Breast epithelium (tissue), 4 donors: Measurements from ENCODE around the gene HERPUD2. TPM values are rescaled to one million over a fixed set of nuclear protein-coding genes. Genes with fewer than 3 reads are reported as not detected.
"Not testable (repeated sequence)": the region's sequence is repeated elsewhere in the genome, so short reads cannot be mapped to it uniquely, and the experiment has no call there.

Source experiments
- DNase-seq, 2 donors: peaks; one replicate each; pipeline ENCODE4 v3.0.0-alpha.2; 2019; ENCODE audit warnings: low spot score in 2 of 2
- H3K27ac ChIP-seq, 2 donors: fragments of 200-600 bp; sonication (generic) in 1 of 2; one replicate each; pipeline ENCODE4 v1.5.1; 2016 to 2019; ENCODE audit warnings: mild to moderate bottlenecking in 1 of 2
- H3K27me3 ChIP-seq, 2 donors: fragments of 200-600 bp; sonication (generic) in 1 of 2; one replicate each; pipeline versions ENCODE4 v1.5.1 to v1.6.0; 2017 to 2019; ENCODE audit warnings: control low read depth in 1 of 2, mild to moderate bottlenecking in 1 of 2
- H3K36me3 ChIP-seq: fragments of 200-600 bp; one replicate; pipeline ENCODE4 v1.5.1; 2019
- H3K4me1 ChIP-seq, 2 donors: fragments of 200-600 bp; sonication (generic); one replicate each; pipeline ENCODE4 v1.5.1; 2016 to 2019; ENCODE audit warnings: control low read depth in 1 of 2
- H3K4me3 ChIP-seq, 3 donors: fragments of 200-600 bp; sonication (generic); 1 replicate in 2 of 3; 2 replicates in 1 of 3; pipeline ENCODE4 v1.5.1; 2016 to 2019; ENCODE audit warnings: mild to moderate bottlenecking in 3 of 3, moderate library complexity in 2 of 3
- H3K9me3 ChIP-seq, 2 donors: fragments of 200-600 bp; sonication (generic) in 1 of 2; one replicate each; pipeline ENCODE4 v1.5.1; 2016 to 2019; ENCODE audit warnings: control low read depth in 1 of 2
- POLR2A ChIP-seq: fragments of 450-650 bp; IDR thresholded peaks from one replicate; pipeline ENCODE4 v1.6.1; 2016; ENCODE audit warnings: antibody characterized with exemption, mild to moderate bottlenecking, moderate library complexity
- POLR2AphosphoS5 ChIP-seq, 3 donors: sonication (generic); formaldehyde crosslinking; IDR thresholded peaks; one replicate each; pipeline ENCODE4 v1.6.1; 2017; ENCODE audit warnings: antibody characterized with exemption in 3 of 3
- intact Hi-C: fragments of 100-400 bp; cut with DNase I; formaldehyde crosslinking; loops from one replicate; pipeline ENCODE4 v1.15.1; 2023; ENCODE audit warnings: low total_unique reads
- total RNA-seq, 3 donors: library from RNA; depleted of rRNA; stranded (reverse); fragments of >200 nt; gene quantifications; one replicate each; pipeline ENCODE4 v1.1.0, GENCODE V29; 2016
- TF ChIP-seq, protein P1 (sequence below), 3 donors: fragments of 450-650 bp; IDR thresholded peaks; one replicate each; pipeline ENCODE4 v1.5.1; 2016 to 2017; ENCODE audit warnings: antibody characterized with exemption in 3 of 3, mild to moderate bottlenecking in 3 of 3, moderate library complexity in 3 of 3

Gene HERPUD2
- total RNA-seq, 3 donors from 2014 or later = 31.1 to 39.7 (median 35.4) TPM

DNA sequence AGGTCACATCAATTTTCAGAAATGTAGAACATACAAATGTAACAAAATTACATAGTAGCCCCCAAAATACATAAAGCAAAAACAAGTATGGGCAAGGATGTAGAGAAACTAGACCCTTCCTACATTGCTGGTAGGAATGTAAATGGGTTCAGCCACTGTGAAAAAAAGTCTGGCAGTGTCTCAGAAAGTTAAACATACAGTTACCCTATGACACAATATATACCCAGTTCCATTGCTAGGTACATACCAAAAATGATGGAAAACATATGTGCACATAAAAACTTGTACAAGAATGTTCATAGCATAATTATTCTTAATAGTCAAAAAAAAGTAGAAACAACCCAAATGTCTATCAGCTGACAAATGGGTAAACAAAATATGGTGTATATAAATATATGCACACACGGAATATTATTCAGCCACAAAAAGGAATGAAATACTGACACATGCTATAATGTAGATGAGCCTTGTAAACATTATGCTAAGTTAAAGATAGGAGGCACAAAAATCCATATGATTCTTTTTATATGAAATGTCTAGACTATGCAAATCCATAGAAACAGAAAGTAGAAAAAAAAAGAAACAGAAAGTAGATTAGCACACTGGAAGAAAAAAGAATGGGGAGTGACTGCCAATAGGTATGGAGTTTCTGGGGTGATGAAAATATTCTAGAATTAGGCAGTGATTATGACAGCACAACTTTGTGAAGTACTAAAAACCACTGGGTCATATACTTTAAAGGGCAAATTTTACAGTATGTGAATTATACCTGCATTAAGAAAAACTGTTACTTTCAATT is 13.5 kb downstream of the HERPUD2 start:
- TF ChIP-seq POLR2A (no peak), POLR2AphosphoS5 (IDR thresholded peaks at IDR 0.05) (no peak)
- TF ChIP-seq, protein P1, sequence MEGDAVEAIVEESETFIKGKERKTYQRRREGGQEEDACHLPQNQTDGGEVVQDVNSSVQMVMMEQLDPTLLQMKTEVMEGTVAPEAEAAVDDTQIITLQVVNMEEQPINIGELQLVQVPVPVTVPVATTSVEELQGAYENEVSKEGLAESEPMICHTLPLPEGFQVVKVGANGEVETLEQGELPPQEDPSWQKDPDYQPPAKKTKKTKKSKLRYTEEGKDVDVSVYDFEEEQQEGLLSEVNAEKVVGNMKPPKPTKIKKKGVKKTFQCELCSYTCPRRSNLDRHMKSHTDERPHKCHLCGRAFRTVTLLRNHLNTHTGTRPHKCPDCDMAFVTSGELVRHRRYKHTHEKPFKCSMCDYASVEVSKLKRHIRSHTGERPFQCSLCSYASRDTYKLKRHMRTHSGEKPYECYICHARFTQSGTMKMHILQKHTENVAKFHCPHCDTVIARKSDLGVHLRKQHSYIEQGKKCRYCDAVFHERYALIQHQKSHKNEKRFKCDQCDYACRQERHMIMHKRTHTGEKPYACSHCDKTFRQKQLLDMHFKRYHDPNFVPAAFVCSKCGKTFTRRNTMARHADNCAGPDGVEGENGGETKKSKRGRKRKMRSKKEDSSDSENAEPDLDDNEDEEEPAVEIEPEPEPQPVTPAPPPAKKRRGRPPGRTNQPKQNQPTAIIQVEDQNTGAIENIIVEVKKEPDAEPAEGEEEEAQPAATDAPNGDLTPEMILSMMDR (IDR thresholded peaks at IDR 0.05) = no peak

DNA sequence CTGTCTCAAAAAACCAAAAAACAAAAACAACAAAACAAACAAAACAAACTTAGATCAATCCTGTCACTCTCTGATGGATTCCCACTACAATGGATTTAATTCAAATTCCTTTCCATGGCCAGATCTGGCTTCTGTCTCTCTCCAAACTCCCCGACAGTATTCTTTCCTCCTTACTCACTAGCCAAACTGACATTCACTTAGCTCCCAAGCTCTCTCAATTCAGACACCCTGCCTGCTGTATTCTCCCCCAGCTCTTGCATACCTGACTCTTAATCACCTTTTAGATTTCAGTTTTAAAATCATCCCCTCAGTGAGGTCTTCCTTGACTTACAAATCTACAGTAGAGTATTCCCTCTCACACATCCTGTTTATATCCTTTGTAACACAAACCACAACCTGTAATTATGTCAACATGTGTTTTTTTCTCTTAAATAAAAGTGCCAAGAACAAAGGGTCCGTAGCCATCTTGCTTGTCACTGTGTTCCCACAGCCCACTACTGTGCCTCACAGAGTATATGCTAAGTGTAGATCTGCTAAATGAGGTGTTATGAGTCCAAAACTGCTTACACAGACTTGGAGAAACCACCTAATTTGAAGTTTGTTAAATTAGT is 14.4 kb downstream of the HERPUD2 start:
- H3K36me3 ChIP-seq = no peaks in the 10 kb centered on the region
- TF ChIP-seq POLR2A (no peak), POLR2AphosphoS5 (IDR thresholded peaks at IDR 0.05) (no peak)
- TF ChIP-seq, protein P1 (IDR thresholded peaks at IDR 0.05) = no peak
- intact Hi-C loops = no loop called here
- H3K27ac ChIP-seq = no peak overlapping the region
- no peak overlapping the region for H3K4me3 ChIP-seq
- H3K27me3 ChIP-seq = no peaks in the 10 kb centered on the region
- no peak for DNase-seq
- no peaks in the 10 kb centered on the region for H3K9me3 ChIP-seq
- no peaks in the 10 kb centered on the region for H3K4me1 ChIP-seq

More for the DNA sequence above, 13.5 kb downstream of the HERPUD2 start:
- no peaks in the 10 kb centered on the region for H3K27me3 ChIP-seq
- no peak overlapping the region for H3K4me3 ChIP-seq
- no peak overlapping the region for H3K27ac ChIP-seq
- no peaks in the 10 kb centered on the region for H3K4me1 ChIP-seq
- intact Hi-C loops = no loop called here
- DNase-seq = no peak
- no peaks in the 10 kb centered on the region for H3K36me3 ChIP-seq
- no peaks in the 10 kb centered on the region for H3K9me3 ChIP-seq

DNA sequence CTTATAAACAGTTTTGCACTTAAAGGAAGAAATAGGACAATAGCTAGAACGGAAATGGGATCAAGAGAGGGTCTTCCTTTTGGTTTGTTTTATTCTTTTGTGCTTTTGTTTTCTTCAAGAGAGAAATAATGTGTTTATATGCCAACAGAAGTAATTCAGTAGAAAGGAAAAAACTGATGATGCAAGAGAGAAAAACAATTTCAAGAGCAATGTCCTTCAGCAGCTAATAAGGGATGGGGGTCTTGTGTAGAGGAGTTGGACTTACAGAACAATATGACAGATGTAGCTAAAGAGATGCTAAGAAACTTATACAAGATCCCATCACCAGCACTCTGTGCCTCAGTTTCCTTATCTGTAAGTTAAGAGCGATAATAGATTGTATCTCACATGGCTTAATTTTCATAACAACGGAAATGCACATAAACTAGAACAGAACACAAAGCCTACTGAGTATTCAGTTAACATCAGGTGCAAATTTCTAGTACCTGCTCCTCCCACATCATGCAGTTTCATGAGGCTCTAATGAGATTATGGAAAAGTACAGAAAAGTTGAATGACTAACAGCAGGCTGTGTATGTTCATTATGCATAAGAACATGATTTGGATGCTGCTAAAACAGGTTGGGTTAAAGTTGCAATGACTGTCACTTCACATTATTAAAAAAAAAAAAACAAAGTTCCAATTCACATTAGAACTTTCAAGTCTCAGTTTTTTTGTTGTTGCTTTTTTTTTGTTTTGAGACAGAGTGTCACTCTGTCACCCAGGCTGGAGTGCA is 17.2 kb downstream of the HERPUD2 start:
- intact Hi-C loops = no loop called here
- DNase-seq = no peak
- Histone ChIP-seq H3K27me3 (no peaks in the 10 kb centered on the region), H3K4me3 (no peak overlapping the region), H3K36me3 (no peaks in the 10 kb centered on the region), H3K4me1 (no peaks in the 10 kb centered on the region), H3K27ac (no peak overlapping the region), H3K9me3 (no peaks in the 10 kb centered on the region)
- TF ChIP-seq POLR2AphosphoS5 (IDR thresholded peaks at IDR 0.05) = no peak
- no peak for TF ChIP-seq POLR2A
- TF ChIP-seq, protein P1 (IDR thresholded peaks at IDR 0.05) = no peak

DNA sequence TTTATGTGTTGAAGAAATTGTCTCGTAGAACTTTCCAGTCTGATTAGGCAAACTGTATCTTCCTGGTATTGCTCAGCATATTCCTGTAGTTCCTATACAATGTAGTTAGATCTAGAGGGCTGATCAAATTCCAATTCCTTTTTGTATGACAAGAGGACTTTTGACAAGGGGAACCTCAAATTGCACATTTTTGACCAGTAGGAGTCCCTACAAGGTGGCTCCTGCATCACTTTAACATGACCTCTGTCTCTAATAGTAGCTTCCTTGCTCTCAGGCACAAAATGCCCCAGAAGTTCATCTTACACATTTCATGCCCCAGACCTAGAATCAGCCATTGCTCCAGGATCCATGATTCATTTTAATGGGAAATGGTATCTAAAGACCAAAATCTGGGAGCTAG is 18.7 kb downstream of the HERPUD2 start:
- Histone ChIP-seq H3K4me3 (no peak overlapping the region), H3K4me1 (no peaks in the 10 kb centered on the region), H3K36me3 (no peaks in the 10 kb centered on the region), H3K27me3 (no peaks in the 10 kb centered on the region), H3K27ac (no peak overlapping the region), H3K9me3 (no peaks in the 10 kb centered on the region)
- intact Hi-C loops = no loop called here
- no peak for DNase-seq
- TF ChIP-seq POLR2AphosphoS5 (IDR thresholded peaks at IDR 0.05) = no peak

DNA sequence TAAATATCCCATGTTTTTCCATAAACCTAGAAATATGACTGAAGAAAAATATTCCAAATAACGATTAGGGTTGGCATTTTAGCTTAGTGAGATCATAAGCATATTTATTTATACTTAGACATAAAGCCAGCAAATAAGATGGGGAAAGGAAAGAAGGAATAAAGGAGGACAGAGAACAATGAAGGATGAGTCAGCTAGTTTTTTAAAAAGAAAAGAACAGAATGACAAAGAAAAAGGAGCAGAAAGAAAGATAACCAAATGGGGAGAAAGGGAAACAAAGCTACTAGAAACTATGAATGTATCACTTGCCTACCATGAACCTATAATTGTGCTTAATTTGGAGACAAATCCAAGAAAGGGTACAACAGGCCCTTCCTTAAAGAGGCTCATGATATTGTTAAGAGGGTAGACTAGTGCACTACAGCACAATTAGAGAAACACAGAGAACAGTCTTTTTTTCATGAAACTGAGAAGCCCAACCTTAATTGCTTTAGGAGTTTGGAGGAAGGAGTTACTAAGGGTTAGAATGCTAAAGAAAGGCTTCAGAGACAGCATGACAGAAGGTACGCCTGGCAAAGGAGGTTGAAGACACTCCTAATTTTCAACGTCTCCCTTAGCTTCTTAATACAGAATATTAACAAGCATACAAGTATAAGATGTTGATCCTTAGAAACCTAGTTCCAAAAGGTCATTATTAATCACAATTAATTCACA is 23.9 kb downstream of the HERPUD2 start:
- no peak overlapping the region for H3K4me3 ChIP-seq
- no peak for DNase-seq
- H3K27me3 ChIP-seq = no peaks in the 10 kb centered on the region
- intact Hi-C loops = no loop called here
- H3K27ac ChIP-seq = no peak overlapping the region
- H3K9me3 ChIP-seq = no peaks in the 10 kb centered on the region
- no peak for TF ChIP-seq POLR2AphosphoS5 (IDR thresholded peaks at IDR 0.05)
- TF ChIP-seq, protein P1 (IDR thresholded peaks at IDR 0.05) = no peak
- H3K4me1 ChIP-seq = no peaks in the 10 kb centered on the region
- peaks cover 8% of the 10 kb centered on the region for H3K36me3 ChIP-seq

DNA sequence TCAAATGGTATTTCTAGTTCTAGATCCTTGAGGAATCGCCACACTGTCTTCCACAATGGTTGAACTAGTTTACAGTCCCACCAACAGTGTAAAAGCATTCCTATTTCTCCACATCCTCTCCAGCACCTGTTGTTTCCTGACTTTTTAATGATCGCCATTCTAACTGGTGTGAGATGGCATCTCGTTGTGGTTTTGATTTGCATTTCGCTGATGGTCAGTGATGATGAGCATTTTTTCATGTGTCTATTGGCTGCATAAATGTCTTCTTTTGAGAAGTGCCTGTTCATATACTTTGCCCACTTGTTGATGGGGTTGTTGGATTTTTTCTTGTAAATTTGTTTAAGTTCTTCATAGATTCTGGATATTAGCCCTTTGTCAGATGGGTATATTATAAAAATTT is 34.5 kb downstream of the HERPUD2 start:
- intact Hi-C loops, DNase-seq: not testable (repeated sequence)

More for the DNA sequence above, 34.5 kb downstream of the HERPUD2 start:
- not testable (repeated sequence) for H3K27me3 ChIP-seq, H3K4me1 ChIP-seq, H3K4me3 ChIP-seq, H3K36me3 ChIP-seq, H3K27ac ChIP-seq
- peaks cover 0 to 11% of the 10 kb centered on the region in 2 donors for H3K9me3 ChIP-seq
